ENCODE data around the gene SLC30A1. TPM values are rescaled to one million over a fixed set of nuclear protein-coding genes. Genes with fewer than 3 reads are reported as not detected.

Gene SLC30A1
- total RNA-seq, 6 experiments from 2014 or later = 23.6 to 27.5 (median 25.7) TPM

- H3K36me3 Mint-ChIP-seq (ENCODE audit: low read depth) = no peaks in the 10 kb centered on the region
- H3K9me3 Mint-ChIP-seq = no peaks in the 10 kb centered on the region
- no peaks in the 10 kb centered on the region for H3K4me1 Mint-ChIP-seq (ENCODE audit: low read depth)
- no peak for TF ChIP-seq CTCF (IDR thresholded peaks at IDR 0.05)
- no peak overlapping the region for H3K27ac Mint-ChIP-seq
- H3K27me3 Mint-ChIP-seq (ENCODE audit: insufficient read depth) = peaks cover 19% of the 10 kb centered on the region
- no peak for DNase-seq
- H3K4me3 Mint-ChIP-seq = no peak overlapping the region
These were observed 20.9 kb downstream of the SLC30A1 start for GRCh38 chr1:211557894-211558625.

- Mint-ChIP-seq H3K4me1 (ENCODE audit: low read depth) (peaks cover 11% of the 10 kb centered on the region; the same call in 1 of the 2 replicates), H3K36me3 (ENCODE audit: low read depth) (no peaks in the 10 kb centered on the region), H3K27me3 (ENCODE audit: insufficient read depth) (peaks cover 19% of the 10 kb centered on the region), H3K27ac (no peak overlapping the region), H3K4me3 (no peak overlapping the region), H3K9me3 (no peaks in the 10 kb centered on the region)
- no peak for DNase-seq
- TF ChIP-seq CTCF (IDR thresholded peaks at IDR 0.05) = no peak
These were observed 25.4 kb downstream of the SLC30A1 start for GRCh38 chr1:211553549-211553948.

- peaks cover 14% of the 10 kb centered on the region for H3K27me3 Mint-ChIP-seq (ENCODE audit: insufficient read depth)
- H3K4me3 Mint-ChIP-seq = no peak overlapping the region
- no peaks in the 10 kb centered on the region for H3K9me3 Mint-ChIP-seq
- H3K4me1 Mint-ChIP-seq (ENCODE audit: low read depth) = peaks cover 11% of the 10 kb centered on the region; the same call in 1 of the 2 replicates
- no peak for TF ChIP-seq CTCF (IDR thresholded peaks at IDR 0.05)
- no peak overlapping the region for H3K27ac Mint-ChIP-seq
- no peaks in the 10 kb centered on the region for H3K36me3 Mint-ChIP-seq (ENCODE audit: low read depth)
- no peak for DNase-seq
These were observed 27.1 kb downstream of the SLC30A1 start for GRCh38 chr1:211551638-211552460.

- TF ChIP-seq CTCF (IDR thresholded peaks at IDR 0.05) = no peak
- Mint-ChIP-seq H3K4me3 (no peak overlapping the region), H3K9me3 (no peaks in the 10 kb centered on the region), H3K36me3 (ENCODE audit: low read depth) (no peaks in the 10 kb centered on the region), H3K4me1 (ENCODE audit: low read depth) (peaks cover 11% of the 10 kb centered on the region; the same call in 1 of the 2 replicates), H3K27ac (no peak overlapping the region), H3K27me3 (ENCODE audit: insufficient read depth) (peaks cover 15% of the 10 kb centered on the region)
- DNase-seq = no peak
These were observed 29.8 kb downstream of the SLC30A1 start for GRCh38 chr1:211549092-211549711.

GRCh38 chr1:211548321-211549091 lies 30.5 kb downstream of the SLC30A1 start:
- no peak overlapping the region for H3K27ac Mint-ChIP-seq
- H3K4me1 Mint-ChIP-seq (ENCODE audit: low read depth) = peaks cover 11% of the 10 kb centered on the region; the same call in 1 of the 2 replicates
- no peak for TF ChIP-seq CTCF (IDR thresholded peaks at IDR 0.05)
- no peaks in the 10 kb centered on the region for H3K9me3 Mint-ChIP-seq
- H3K27me3 Mint-ChIP-seq (ENCODE audit: insufficient read depth) = peaks cover 16% of the 10 kb centered on the region
- no peak for DNase-seq
- H3K4me3 Mint-ChIP-seq = no peak overlapping the region
- H3K36me3 Mint-ChIP-seq (ENCODE audit: low read depth) = no peaks in the 10 kb centered on the region
